OCI-LY7 (cell line): ENCODE data around the gene CDH23.

ENCODE experiments used
- CTCF ChIP-seq: fragments of 200-600 bp; sonication (generic); conservative IDR thresholded peaks from 2 replicates; pipeline ENCODE4 v1.5.1; 2014; ENCODE audit warnings: mild to moderate bottlenecking, antibody characterized with exemption, low read length, moderate library complexity, mixed read lengths
- EZH2phosphoT487 ChIP-seq: fragments of 200-600 bp; sonication (generic); IDR thresholded peaks from 2 replicates; pipeline ENCODE4 v1.6.1; 2018; ENCODE audit warnings: low read depth, borderline replicate concordance, mild to moderate bottlenecking, mixed run types, antibody characterized with exemption, low read length, moderate library complexity, mixed read lengths

GRCh38 chr10:71687077-71687476 is 290.4 kb downstream of the CDH23 start:
- TF ChIP-seq EZH2phosphoT487: no peak
- TF ChIP-seq CTCF: no peak
